Activated naive CD8-positive, alpha-beta T cell (primary cell): ENCODE results near the gene BORCS5.
A peak's percentile ranks its signal among the peaks of the same experiment; 100 is the strongest.
"Not testable (repeated sequence)": the region's sequence is repeated elsewhere in the genome, so short reads cannot be mapped to it uniquely, and the experiment has no call there.

Experiments
- H3K27ac Mint-ChIP-seq: one replicate; pipeline ENCODE4 v1.8.0; 2021; ENCODE audit warnings: mixed read lengths
- H3K27me3 Mint-ChIP-seq: one replicate; pipeline ENCODE4 v1.8.0; 2021; ENCODE audit warnings: mixed read lengths
- H3K36me3 Mint-ChIP-seq: one replicate; pipeline ENCODE4 v1.8.0; 2021; ENCODE audit warnings: mixed read lengths
- H3K4me1 Mint-ChIP-seq: one replicate; pipeline ENCODE4 v1.8.0; 2021; ENCODE audit warnings: low read depth, mixed read lengths
- H3K4me3 Mint-ChIP-seq: one replicate; pipeline ENCODE4 v1.8.0; 2021; ENCODE audit warnings: mild to moderate bottlenecking, mixed read lengths
- H3K9me3 Mint-ChIP-seq: one replicate; pipeline ENCODE4 v1.8.0; 2021; ENCODE audit warnings: low read depth, mixed read lengths

Gene BORCS5

DNA sequence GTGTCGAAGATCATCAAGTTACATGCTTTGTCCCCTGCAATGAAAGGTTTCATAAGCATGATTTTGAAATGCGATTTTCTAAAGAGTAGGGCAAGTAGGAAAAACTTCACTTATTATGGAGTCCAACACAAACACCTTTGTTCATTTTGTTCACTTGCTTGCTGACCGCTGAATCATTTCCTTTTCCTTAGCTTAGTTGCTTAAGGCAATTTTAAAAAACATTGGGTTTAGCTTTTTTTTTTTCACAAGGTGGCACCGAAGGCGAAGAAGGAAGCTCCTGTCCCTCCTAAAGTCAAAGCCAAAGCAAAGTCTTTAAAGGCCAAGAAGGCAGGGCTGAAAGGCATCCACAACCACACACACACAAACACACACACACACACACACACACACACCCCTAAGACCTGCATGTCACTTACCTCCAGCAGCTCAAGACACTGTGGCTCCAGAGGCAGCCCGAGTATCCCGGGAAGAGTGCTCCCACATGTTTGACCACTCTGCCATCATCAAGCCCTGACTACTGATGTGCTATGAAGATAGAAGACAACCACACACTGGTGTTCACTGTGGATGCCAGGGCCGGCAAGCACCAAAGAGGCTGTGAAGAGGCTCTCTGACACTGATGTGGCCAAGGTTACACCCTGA is 18.2 kb upstream of the BORCS5 start:
- H3K4me3 Mint-ChIP-seq = no peak overlapping the region
- H3K27me3 Mint-ChIP-seq = no peaks in the 10 kb centered on the region
- peaks cover 7% of the 10 kb centered on the region for H3K36me3 Mint-ChIP-seq
- H3K27ac Mint-ChIP-seq = no peak overlapping the region
- H3K9me3 Mint-ChIP-seq = no peaks in the 10 kb centered on the region
- H3K4me1 Mint-ChIP-seq = peaks cover 19% of the 10 kb centered on the region

DNA sequence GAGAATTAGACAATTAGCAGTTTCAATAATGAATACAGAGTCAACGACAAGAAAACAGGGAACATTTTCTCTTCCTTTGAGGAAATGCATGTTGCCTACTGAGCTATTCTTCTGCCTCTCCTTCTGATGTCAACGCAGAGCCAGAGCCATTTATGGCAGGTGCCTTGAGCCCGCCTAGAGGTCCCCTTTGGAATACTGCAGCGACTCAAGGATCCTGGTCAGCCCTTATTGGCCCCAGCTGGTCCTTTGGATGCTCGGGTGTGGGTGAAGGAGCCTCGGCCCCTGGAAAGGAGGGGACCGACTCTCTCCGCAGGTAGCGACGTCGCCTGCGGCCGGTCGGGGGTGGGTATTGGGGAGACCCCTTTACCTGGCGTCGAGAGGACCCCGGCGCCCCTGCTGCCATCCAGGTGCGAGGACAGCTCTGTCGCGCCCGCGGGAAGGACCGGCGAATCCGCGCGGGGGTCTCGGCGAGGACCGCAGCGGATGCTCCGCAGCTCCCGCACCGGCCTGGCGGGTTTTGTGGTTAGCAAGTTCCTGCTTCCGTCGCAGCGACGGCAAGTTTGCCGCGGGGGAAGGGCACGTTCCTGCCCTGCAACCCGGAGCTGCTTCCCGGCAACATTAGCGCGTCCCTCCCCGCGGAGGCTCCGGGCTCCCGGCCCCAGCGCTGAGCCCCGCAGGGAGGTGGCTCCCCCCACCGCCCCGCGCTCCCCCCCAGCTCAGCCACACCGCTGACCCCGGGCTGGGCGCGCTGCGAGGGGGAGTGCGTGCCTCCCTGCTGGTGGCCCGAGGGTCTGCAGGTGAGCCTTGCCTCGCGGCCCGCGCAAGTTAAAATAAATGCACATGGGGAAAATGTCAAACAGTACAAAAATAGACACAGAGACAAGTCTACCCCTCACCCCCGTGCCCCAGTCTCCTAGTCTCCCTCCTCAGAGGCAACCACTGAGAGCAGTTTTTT is 6.9 kb upstream of the BORCS5 start, which contains the start of gene MANSC1:
MANSC1 (minus strand) TSS at position 532 of the 955 bp plus-strand sequence. CDS start 6,928 bp downstream, outside the sequence.
- Mint-ChIP-seq H3K4me3 (peak within 1 kb of the TSS; percentile 74), H3K9me3 (no peaks in the 10 kb centered on the region), H3K27ac (peak within 1 kb of the TSS; percentile 46), H3K27me3 (no peaks in the 10 kb centered on the region), H3K4me1 (peaks cover 30% of the 10 kb centered on the region), H3K36me3 (no peaks in the 10 kb centered on the region)

DNA sequence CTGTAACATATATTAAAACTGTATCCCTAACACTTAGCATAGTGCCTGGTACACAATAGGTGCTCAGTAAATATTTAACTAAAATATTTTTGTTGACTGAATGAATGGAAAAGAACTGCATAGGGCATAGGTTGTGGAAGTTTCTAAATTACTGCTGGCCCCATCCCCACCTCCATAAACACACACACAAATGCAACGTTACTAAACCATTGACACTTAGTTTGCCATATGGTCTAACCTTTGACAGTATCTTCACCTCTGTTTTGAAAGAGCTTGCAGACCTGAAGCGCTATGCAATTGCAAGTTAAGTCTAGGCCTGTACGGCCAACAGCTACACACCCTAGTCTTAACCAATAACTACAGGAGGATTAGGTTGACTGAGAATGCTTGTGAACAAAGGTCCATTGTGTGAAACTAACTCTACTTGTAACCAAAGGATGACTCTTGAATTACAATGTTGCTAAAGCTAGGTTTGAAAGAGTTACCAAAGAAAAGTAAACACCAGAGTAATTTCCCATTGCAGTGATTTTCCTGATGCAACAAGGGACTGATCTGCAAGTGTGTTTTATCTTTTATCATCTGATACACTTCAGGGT is 5.9 kb upstream of the BORCS5 start:
- Mint-ChIP-seq H3K9me3 (no peaks in the 10 kb centered on the region), H3K27me3 (no peaks in the 10 kb centered on the region), H3K27ac (peak overlapping the region; percentile 46), H3K4me3 (peak overlapping the region; percentile 74), H3K4me1 (peaks cover 33% of the 10 kb centered on the region), H3K36me3 (no peaks in the 10 kb centered on the region)

- peaks cover 36% of the 10 kb centered on the region for H3K4me1 Mint-ChIP-seq
- not testable (repeated sequence) for H3K27ac Mint-ChIP-seq, H3K4me3 Mint-ChIP-seq, H3K9me3 Mint-ChIP-seq, H3K36me3 Mint-ChIP-seq, H3K27me3 Mint-ChIP-seq
Observed at GRCh38 chr12:12351468-12352185, 5.3 kb upstream of the BORCS5 start.

DNA sequence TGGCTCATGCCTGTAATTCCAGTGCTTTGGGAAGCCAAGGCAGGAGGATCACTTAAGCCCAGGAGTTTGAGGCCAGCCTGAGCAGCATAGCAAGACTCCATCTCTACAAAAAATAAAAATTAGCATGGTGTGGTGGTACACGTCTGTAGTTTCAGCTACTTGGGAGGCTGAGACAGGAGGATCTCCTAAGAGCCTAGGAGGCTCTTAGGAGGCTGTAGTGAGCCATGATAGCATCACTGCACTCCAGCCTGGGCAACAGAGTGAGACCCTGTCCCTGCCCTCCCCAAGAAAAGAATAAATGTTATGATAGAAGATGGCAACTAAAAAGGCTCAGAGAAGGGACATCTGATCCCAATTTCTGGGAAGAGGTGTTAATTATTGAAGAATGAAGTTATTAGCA is 3.6 kb upstream of the BORCS5 start:
- H3K27ac Mint-ChIP-seq = no peak overlapping the region
- H3K9me3 Mint-ChIP-seq = no peaks in the 10 kb centered on the region
- H3K36me3 Mint-ChIP-seq = no peaks in the 10 kb centered on the region
- H3K4me1 Mint-ChIP-seq = peaks cover 38% of the 10 kb centered on the region
- H3K27me3 Mint-ChIP-seq = no peaks in the 10 kb centered on the region
- no peak overlapping the region for H3K4me3 Mint-ChIP-seq

- Mint-ChIP-seq H3K36me3 (no peaks in the 10 kb centered on the region), H3K27me3 (no peaks in the 10 kb centered on the region), H3K27ac (no peak overlapping the region), H3K4me3 (no peak overlapping the region), H3K9me3 (no peaks in the 10 kb centered on the region), H3K4me1 (peaks cover 43% of the 10 kb centered on the region)
Observed at GRCh38 chr12:12353807-12354206, 3.1 kb upstream of the BORCS5 start.

DNA sequence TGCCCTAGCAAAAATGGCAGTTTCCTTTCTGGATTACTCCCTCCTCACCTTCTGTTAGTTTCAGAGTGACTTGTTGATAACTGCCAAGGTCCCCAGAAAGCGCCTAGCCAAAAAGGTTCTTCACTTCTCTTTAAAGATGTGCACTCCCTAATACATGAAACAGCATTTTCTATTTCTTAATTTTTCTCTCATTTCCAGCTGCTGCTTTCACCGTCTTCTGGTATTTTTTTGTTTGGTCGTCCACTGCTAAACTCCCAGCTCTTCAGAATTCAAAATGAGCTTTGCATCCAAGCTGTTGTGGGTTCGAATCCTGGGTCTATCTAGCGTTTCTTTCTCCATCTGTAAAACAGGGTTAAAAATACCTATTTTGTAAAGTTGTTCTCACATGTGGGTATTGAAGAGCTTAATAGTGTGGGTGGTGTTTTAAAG is 397 bp upstream of the BORCS5 start:
- Mint-ChIP-seq H3K36me3 (peaks cover 3% of the 10 kb centered on the region), H3K9me3 (no peaks in the 10 kb centered on the region)

GRCh38 chr12:12357719-12358461 is 1.0 kb downstream of the BORCS5 start:
- Mint-ChIP-seq H3K27ac (peak overlapping the region; percentile 94), H3K9me3 (no peaks in the 10 kb centered on the region), H3K4me3 (peak overlapping the region; percentile 92), H3K36me3 (peaks cover 7% of the 10 kb centered on the region), H3K4me1 (peaks cover 41% of the 10 kb centered on the region), H3K27me3 (no peaks in the 10 kb centered on the region)

More for the DNA sequence above, 397 bp upstream of the BORCS5 start:
- H3K27ac Mint-ChIP-seq = peak overlapping the region; percentile 94
- H3K4me3 Mint-ChIP-seq = peak overlapping the region; percentile 92
- peaks cover 35% of the 10 kb centered on the region for H3K4me1 Mint-ChIP-seq
- H3K27me3 Mint-ChIP-seq = no peaks in the 10 kb centered on the region

- H3K4me3 Mint-ChIP-seq = peak overlapping the region; percentile 92
- no peaks in the 10 kb centered on the region for H3K9me3 Mint-ChIP-seq
Observed at GRCh38 chr12:12358528-12358927, 1.6 kb downstream of the BORCS5 start.

DNA sequence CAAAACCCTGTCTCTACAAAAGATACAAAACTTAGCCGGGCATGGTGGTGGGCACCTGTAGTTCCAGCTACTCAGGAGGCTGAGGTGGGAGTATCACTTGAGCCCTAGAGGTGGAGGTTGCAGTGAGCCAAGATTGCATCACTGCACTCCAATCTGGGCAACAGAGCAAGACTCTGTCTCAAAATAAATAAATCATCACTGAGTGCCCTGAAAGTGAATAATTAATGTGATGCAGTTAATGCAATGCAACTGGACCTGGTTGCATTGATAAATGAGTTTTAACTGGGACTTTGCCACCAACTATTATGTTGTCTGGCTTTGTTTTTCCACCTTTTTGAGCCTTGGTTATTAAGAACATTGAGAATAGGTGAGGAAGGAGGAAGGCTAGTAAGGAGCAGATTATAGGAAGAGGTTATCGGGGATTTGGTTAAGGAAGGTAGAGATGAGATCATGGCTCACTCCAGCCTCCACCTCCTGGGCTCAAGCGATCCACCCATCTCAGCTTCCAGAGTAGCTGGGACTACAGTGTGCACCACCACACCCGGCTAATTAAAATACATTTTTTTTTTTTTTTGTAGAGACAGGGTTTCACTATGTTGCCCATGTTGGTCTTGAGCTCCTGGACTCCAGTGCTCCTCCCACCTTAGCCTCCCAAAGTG is 8.0 kb downstream of the BORCS5 start:
- no peaks in the 10 kb centered on the region for H3K9me3 Mint-ChIP-seq
- peaks cover 22% of the 10 kb centered on the region for H3K36me3 Mint-ChIP-seq
- H3K4me1 Mint-ChIP-seq = peaks cover 40% of the 10 kb centered on the region
- no peaks in the 10 kb centered on the region for H3K27me3 Mint-ChIP-seq
- no peak overlapping the region for H3K4me3 Mint-ChIP-seq
- no peak overlapping the region for H3K27ac Mint-ChIP-seq

More at GRCh38 chr12:12358528-12358927, 1.6 kb downstream of the BORCS5 start:
- H3K27ac Mint-ChIP-seq = peak overlapping the region; percentile 94
- H3K36me3 Mint-ChIP-seq = peaks cover 7% of the 10 kb centered on the region
- no peaks in the 10 kb centered on the region for H3K27me3 Mint-ChIP-seq
- H3K4me1 Mint-ChIP-seq = peaks cover 41% of the 10 kb centered on the region

GRCh38 chr12:12365446-12365802 is 8.5 kb downstream of the BORCS5 start:
- H3K9me3 Mint-ChIP-seq = no peaks in the 10 kb centered on the region
- H3K27me3 Mint-ChIP-seq = no peaks in the 10 kb centered on the region
- H3K4me1 Mint-ChIP-seq = peaks cover 40% of the 10 kb centered on the region
- H3K36me3 Mint-ChIP-seq = peaks cover 22% of the 10 kb centered on the region
- no peak overlapping the region for H3K4me3 Mint-ChIP-seq
- peak overlapping the region; percentile 13 for H3K27ac Mint-ChIP-seq

DNA sequence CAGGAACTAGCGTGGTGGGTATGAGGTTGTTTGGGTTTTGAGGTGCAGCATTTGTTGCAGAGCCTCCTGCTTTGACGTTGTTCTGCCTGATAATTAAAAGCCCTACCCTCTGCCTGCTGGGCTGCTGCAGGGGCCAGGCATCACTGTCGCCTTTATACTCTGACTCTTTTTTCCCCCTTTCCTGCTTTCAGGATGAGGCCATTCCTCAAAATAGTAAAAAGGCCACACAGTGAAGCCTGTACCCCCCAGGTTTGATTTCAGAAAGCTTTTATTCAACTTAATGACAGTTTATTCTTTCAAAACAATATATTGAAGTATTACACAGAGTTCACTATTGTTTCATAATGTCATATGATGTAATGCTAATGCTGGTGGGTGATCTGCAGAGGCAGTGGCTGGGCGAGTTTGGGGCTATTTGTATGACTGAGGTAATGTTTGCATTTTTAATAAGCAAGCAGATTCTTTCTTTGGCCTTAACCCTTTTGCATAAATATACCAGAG is 9.1 kb downstream of the BORCS5 start:
- Mint-ChIP-seq H3K27ac (peak overlapping the region; percentile 13), H3K36me3 (peaks cover 22% of the 10 kb centered on the region), H3K27me3 (no peaks in the 10 kb centered on the region), H3K9me3 (no peaks in the 10 kb centered on the region), H3K4me1 (peaks cover 38% of the 10 kb centered on the region), H3K4me3 (no peak overlapping the region)

GRCh38 chr12:12366701-12367481 is 10.0 kb downstream of the BORCS5 start:
- Mint-ChIP-seq H3K27me3 (no peaks in the 10 kb centered on the region), H3K4me1 (peaks cover 32% of the 10 kb centered on the region), H3K36me3 (peaks cover 17% of the 10 kb centered on the region), H3K9me3 (no peaks in the 10 kb centered on the region), H3K27ac (peak overlapping the region; percentile 17), H3K4me3 (no peak overlapping the region)
